PC-3 (cell line): Measurements from ENCODE around the gene PDZD2.

Experiments used
- CTCF ChIP-seq: fragments of 300-600 bp; sonication (generic); conservative IDR thresholded peaks from 2 replicates; pipeline ENCODE4 v1.5.1; 2017; ENCODE audit warnings: antibody characterized with exemption, low read depth, mild to moderate bottlenecking, low read length
- EZH2 ChIP-seq: fragments of 300-600 bp; sonication (generic); IDR thresholded peaks from one replicate; pipeline ENCODE4 v1.6.1; 2017; ENCODE audit warnings: antibody characterized with exemption, mild to moderate bottlenecking, low read length; ENCODE audit not compliant: unreplicated experiment
- EZH2phosphoT487 ChIP-seq: fragments of 300-600 bp; sonication (generic); IDR thresholded peaks from 2 replicates; pipeline ENCODE4 v1.6.1; 2018; ENCODE audit warnings: mild to moderate bottlenecking, antibody characterized with exemption, low read length, borderline replicate concordance

GRCh38 chr5:31794009-31794408, 155.1 kb downstream of the PDZD2 start:
- TF ChIP-seq CTCF (no peak), EZH2phosphoT487 (no peak), EZH2 (no peak)
